ENCODE results near the gene LHX4. TPM values are rescaled to one million over a fixed set of nuclear protein-coding genes. Genes with fewer than 3 reads are reported as not detected.

LHX4 gene
- total RNA-seq, 3 donors from 2014 or later = 0.41 to 2.5 (median 0.89) TPM

- Histone ChIP-seq H3K4me1 (ENCODE audit: low read depth) (peaks cover 15% of the 10 kb centered on the region), H3K36me3 (ENCODE audit: low read depth) (no peaks in the 10 kb centered on the region), H3K9me3 (no peaks in the 10 kb centered on the region), H3K4me3 (no peak overlapping the region)
- no peak for TF ChIP-seq CTCF (IDR thresholded peaks at IDR 0.05)
- intact Hi-C loops (cut with DNase I, micrococcal nuclease) = no loop called here
- DNase-seq (no peak), ATAC-seq (no peak)
Measured at GRCh38 chr1:180267211-180267561, 37.1 kb downstream of the LHX4 start.

GRCh38 chr1:180267761-180268555, 37.9 kb downstream of the LHX4 start:
- Histone ChIP-seq H3K9me3 (no peaks in the 10 kb centered on the region), H3K4me1 (ENCODE audit: low read depth) (peaks cover 15% of the 10 kb centered on the region), H3K36me3 (ENCODE audit: low read depth) (no peaks in the 10 kb centered on the region), H3K4me3 (no peak overlapping the region)
- TF ChIP-seq CTCF (IDR thresholded peaks at IDR 0.05) = no peak
- DNase-seq (no peak), ATAC-seq (no peak)
- intact Hi-C loops (cut with DNase I, micrococcal nuclease) = no loop called here

- no peak for ATAC-seq
- intact Hi-C loops (cut with DNase I, micrococcal nuclease) = no loop called here
Measured at GRCh38 chr1:180268556-180269075, 38.6 kb downstream of the LHX4 start.

GRCh38 chr1:180269645-180270529, 39.8 kb downstream of the LHX4 start:
- H3K4me3 ChIP-seq = no peak overlapping the region
- no peaks in the 10 kb centered on the region for H3K36me3 ChIP-seq (ENCODE audit: low read depth)
- no peaks in the 10 kb centered on the region for H3K9me3 ChIP-seq
- intact Hi-C loops (cut with DNase I, micrococcal nuclease) = no loop called here
- peaks cover 15% of the 10 kb centered on the region for H3K4me1 ChIP-seq (ENCODE audit: low read depth)
- peak; percentile 82 to 85 (median 84) for DNase-seq
- TF ChIP-seq CTCF (IDR thresholded peaks at IDR 0.05) = peak; percentile 13
- ATAC-seq = peak; percentile 92

More at GRCh38 chr1:180268556-180269075, 38.6 kb downstream of the LHX4 start:
- H3K36me3 ChIP-seq (ENCODE audit: low read depth) = no peaks in the 10 kb centered on the region
- no peak for TF ChIP-seq CTCF (IDR thresholded peaks at IDR 0.05)
- H3K9me3 ChIP-seq = no peaks in the 10 kb centered on the region
- no peak overlapping the region for H3K4me3 ChIP-seq
- peaks cover 15% of the 10 kb centered on the region for H3K4me1 ChIP-seq (ENCODE audit: low read depth)
- no peak for DNase-seq

- intact Hi-C loops (cut with DNase I, micrococcal nuclease) = no loop called here
- Histone ChIP-seq H3K36me3 (ENCODE audit: low read depth) (no peaks in the 10 kb centered on the region), H3K4me1 (ENCODE audit: low read depth) (peaks cover 15% of the 10 kb centered on the region), H3K4me3 (no peak overlapping the region), H3K9me3 (no peaks in the 10 kb centered on the region)
- DNase-seq = peak; percentile 66 to 82 (median 80)
- no peak for TF ChIP-seq CTCF (IDR thresholded peaks at IDR 0.05)
- ATAC-seq = peak; percentile 68
Measured at GRCh38 chr1:180270530-180271271, 40.6 kb downstream of the LHX4 start.
